PFSK-1 (cell line): ENCODE data around the gene EFNA5.

ENCODE experiments used
- FOXP2 ChIP-seq: optimal IDR thresholded peaks from 2 replicates; pipeline ENCODE3; 2011; ENCODE audit warnings: borderline replicate concordance, control low read depth, inconsistent platforms; ENCODE audit not compliant: insufficient read depth; ENCODE audit errors: extremely low read length, extremely low read depth
- POLR2AphosphoS5 ChIP-seq: IDR thresholded peaks from 2 replicates; pipeline ENCODE4 v1.6.1; 2012; ENCODE audit warnings: low read depth, mild to moderate bottlenecking, control low read depth, low read length, moderate library complexity
- REST ChIP-seq, 2 experiments: IDR thresholded peaks; 2 replicates each; pipeline versions ENCODE4 v1.6.1 to v1.8.0; 2011 to 2012; ENCODE audit warnings: low read depth in 2 of 2, low read length in 2 of 2, control low read depth in 1 of 2, inconsistent platforms in 1 of 2, mild to moderate bottlenecking in 1 of 2, moderate library complexity in 1 of 2; ENCODE audit not compliant: insufficient read depth in 1 of 2
- SIN3A ChIP-seq: IDR thresholded peaks from 2 replicates; pipeline ENCODE4 v1.6.1; 2012; ENCODE audit warnings: mild to moderate bottlenecking, low read length, moderate library complexity, borderline replicate concordance; ENCODE audit not compliant: insufficient read depth
- TAF1 ChIP-seq: IDR thresholded peaks from 2 replicates; pipeline ENCODE4 v1.6.1; 2012; ENCODE audit warnings: low read length, control low read depth, borderline replicate concordance; ENCODE audit not compliant: insufficient read depth

GRCh38 chr5:107499237-107499636 is 171.5 kb downstream of the EFNA5 start:
- TF ChIP-seq REST (IDR thresholded peaks at IDR 0.05; ENCODE audit: insufficient read depth in 1 of 2, low read depth in 2 of 2, low read length in 2 of 2) (no peak), SIN3A (no peak), TAF1 (no peak), POLR2AphosphoS5 (no peak), FOXP2 (no peak)
